Cardiac muscle cell (in vitro differentiated cells and primary cell): ENCODE results near the gene GCGR. TPM values are rescaled to one million over a fixed set of nuclear protein-coding genes. Genes with fewer than 3 reads are reported as not detected.

ENCODE experiments used
- DNase-seq, 2 donors: peaks; one replicate each; pipeline versions ENCODE4 v3.0.0 to v3.0.0-alpha.2; 2010 to 2017; ENCODE audit warnings: low read depth in 1 of 2, low spot score in 1 of 2
- H3K27ac ChIP-seq: fragments of 200-600 bp; sonication (generic); 2 replicates; pipeline ENCODE4 v1.5.1; 2016
- H3K27me3 ChIP-seq: fragments of 200-600 bp; sonication (generic); 2 replicates; pipeline ENCODE4 v1.6.0; 2016; ENCODE audit warnings: control low read depth
- H3K36me3 ChIP-seq: fragments of 200-600 bp; sonication (generic); 2 replicates; pipeline ENCODE4 v1.5.1; 2016; ENCODE audit warnings: control low read depth
- H3K4me1 ChIP-seq: fragments of 200-600 bp; sonication (generic); 2 replicates; pipeline ENCODE4 v1.8.1; 2017; ENCODE audit warnings: low read depth, mild to moderate bottlenecking, mixed run types
- H3K4me3 ChIP-seq: fragments of 200-600 bp; sonication (generic); 2 replicates; pipeline ENCODE4 v1.5.1; 2016; ENCODE audit warnings: mild to moderate bottlenecking
- H3K9me3 ChIP-seq: fragments of 200-600 bp; sonication (generic); 2 replicates; pipeline ENCODE4 v1.5.1; 2017; ENCODE audit warnings: low read depth, mild to moderate bottlenecking, control low read depth
- polyA plus RNA-seq: library from polyadenylated mRNA; unstranded; fragments of >200 nt; fragmentation: Nextera tagmentation; extraction: Ambion mirVana; gene quantifications from 2 replicates; pipeline ENCODE4 v1.2.1, GENCODE V29; 2016
- total RNA-seq: library from RNA; depleted of rRNA; stranded (reverse); fragments of >200 nt; gene quantifications from 2 replicates; pipeline ENCODE4 v1.2.3, GENCODE V29; 2016
- TF ChIP-seq, protein P1 (sequence below): IDR thresholded peaks from 2 replicates; pipeline ENCODE4 v1.5.1; 2012; ENCODE audit warnings: low read depth, mild to moderate bottlenecking, low read length

The GCGR gene
- total and polyA plus RNA-seq, 2 experiments from 2014 or later, result 0.15 to 0.79 TPM

DNA sequence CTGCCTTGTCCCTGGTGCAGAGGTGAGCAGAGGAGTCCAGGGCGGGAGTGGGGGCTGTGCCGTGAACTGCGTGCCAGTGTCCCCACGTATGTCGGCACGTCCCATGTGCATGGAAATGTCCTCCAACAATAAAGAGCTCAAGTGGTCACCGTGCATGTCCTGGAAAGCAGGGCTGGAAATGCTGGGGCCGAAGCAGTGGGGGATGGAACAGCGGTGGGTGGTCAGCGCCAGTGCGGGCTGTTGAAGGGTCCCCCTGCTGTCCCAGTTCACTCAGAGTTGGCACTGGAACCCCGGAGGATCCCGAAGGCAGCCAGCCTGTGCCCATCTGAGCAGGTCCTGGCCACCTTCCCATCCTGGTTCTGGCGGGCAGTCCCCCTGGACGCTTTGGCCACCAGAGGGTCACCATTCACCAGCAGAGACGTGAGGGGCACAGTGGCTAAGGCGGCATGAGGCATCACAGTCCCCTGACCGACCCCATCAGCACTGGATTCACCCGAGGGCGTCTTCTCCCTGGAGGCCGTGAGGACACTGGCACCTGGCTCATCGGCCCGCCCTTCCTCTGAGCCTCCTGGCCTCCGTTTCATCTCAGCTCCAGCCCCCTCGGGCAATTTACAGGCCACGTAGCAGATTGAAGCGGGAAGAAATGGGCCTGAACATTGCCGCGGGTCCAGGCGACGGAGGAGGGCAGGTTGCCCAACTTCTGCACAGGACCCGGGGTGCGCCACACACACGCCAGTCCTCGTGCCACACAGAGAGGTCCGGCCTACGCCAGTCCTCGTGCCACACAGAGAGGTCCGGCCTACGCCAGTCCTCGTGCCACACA is 10.1 kb downstream of the GCGR start:
- Histone ChIP-seq H3K27me3 (peaks cover 9% of the 10 kb centered on the region), H3K4me3 (no peak overlapping the region), H3K4me1 (peaks cover 4% of the 10 kb centered on the region), H3K9me3 (no peaks in the 10 kb centered on the region), H3K27ac (no peak overlapping the region), H3K36me3 (no peaks in the 10 kb centered on the region)
- TF ChIP-seq, protein P1, sequence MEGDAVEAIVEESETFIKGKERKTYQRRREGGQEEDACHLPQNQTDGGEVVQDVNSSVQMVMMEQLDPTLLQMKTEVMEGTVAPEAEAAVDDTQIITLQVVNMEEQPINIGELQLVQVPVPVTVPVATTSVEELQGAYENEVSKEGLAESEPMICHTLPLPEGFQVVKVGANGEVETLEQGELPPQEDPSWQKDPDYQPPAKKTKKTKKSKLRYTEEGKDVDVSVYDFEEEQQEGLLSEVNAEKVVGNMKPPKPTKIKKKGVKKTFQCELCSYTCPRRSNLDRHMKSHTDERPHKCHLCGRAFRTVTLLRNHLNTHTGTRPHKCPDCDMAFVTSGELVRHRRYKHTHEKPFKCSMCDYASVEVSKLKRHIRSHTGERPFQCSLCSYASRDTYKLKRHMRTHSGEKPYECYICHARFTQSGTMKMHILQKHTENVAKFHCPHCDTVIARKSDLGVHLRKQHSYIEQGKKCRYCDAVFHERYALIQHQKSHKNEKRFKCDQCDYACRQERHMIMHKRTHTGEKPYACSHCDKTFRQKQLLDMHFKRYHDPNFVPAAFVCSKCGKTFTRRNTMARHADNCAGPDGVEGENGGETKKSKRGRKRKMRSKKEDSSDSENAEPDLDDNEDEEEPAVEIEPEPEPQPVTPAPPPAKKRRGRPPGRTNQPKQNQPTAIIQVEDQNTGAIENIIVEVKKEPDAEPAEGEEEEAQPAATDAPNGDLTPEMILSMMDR, result no peak
- no peak for DNase-seq

- no peak for DNase-seq
- no peaks in the 10 kb centered on the region for H3K9me3 ChIP-seq
- H3K27ac ChIP-seq, result no peak overlapping the region
- no peaks in the 10 kb centered on the region for H3K36me3 ChIP-seq
- H3K4me3 ChIP-seq, result no peak overlapping the region
- peaks cover under 1% of the 10 kb centered on the region for H3K27me3 ChIP-seq
- TF ChIP-seq, protein P1, result no peak
- peaks cover 4% of the 10 kb centered on the region for H3K4me1 ChIP-seq
Observed at GRCh38 chr17:81814748-81815645, 11.0 kb downstream of the GCGR start.

DNA sequence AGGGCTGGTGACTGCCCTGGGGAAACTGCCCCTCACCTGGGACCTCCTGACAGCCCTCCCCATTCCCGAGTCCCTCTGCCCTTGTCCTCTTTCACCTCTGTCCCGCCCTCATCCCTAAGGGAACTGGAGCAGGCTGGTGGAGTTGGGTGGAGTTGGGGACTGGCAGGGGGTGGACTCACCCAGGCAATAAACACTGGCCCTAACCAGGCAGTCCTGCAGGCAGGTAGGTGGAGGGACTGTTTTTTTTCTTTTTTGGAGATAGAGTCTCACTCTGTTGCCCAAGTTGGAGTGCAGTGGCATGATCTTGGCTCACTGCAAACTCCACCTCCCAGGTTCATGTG is 11.7 kb downstream of the GCGR start:
- TF ChIP-seq, protein P1, result no peak
- Histone ChIP-seq H3K9me3 (no peaks in the 10 kb centered on the region), H3K27me3 (no peaks in the 10 kb centered on the region), H3K4me1 (peaks cover 4% of the 10 kb centered on the region), H3K4me3 (no peak overlapping the region), H3K36me3 (no peaks in the 10 kb centered on the region), H3K27ac (no peak overlapping the region)
- DNase-seq, result no peak

DNA sequence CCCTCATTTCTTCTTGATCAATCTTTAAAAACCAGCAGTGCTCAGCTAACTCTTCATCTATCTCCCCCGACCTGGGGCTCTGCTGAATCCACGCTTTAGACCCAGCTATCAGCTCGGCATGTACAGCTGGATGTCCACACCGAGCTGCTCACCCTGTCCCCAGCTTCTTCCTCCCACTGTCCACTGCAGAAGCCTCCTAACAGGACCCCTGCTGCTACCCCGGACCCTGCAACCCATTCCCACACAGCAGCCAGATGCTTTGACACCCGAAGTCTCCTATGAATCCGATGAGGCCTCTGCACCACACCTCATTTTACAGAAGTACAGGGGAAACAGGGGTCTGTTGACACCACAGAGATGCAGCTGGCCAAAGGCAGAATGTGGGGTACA is 13.8 kb downstream of the GCGR start:
- H3K9me3 ChIP-seq, result no peaks in the 10 kb centered on the region
- H3K4me3 ChIP-seq, result no peak overlapping the region
- TF ChIP-seq, protein P1, result no peak
- no peaks in the 10 kb centered on the region for H3K27me3 ChIP-seq
- H3K27ac ChIP-seq, result no peak overlapping the region
- no peak for DNase-seq
- peaks cover 13% of the 10 kb centered on the region for H3K4me1 ChIP-seq
- H3K36me3 ChIP-seq, result no peaks in the 10 kb centered on the region

GRCh38 chr17:81819708-81820107 is 15.8 kb downstream of the GCGR start:
- no peak for DNase-seq
- Histone ChIP-seq H3K27ac (no peak overlapping the region), H3K4me3 (no peak overlapping the region), H3K36me3 (no peaks in the 10 kb centered on the region), H3K27me3 (no peaks in the 10 kb centered on the region), H3K9me3 (no peaks in the 10 kb centered on the region), H3K4me1 (peaks cover 13% of the 10 kb centered on the region)
- TF ChIP-seq, protein P1, result no peak
